HG03354 (cell line): ENCODE data around the gene SESN1.
"Not testable (repeated sequence)": the region's sequence is repeated elsewhere in the genome, so short reads cannot be mapped to it uniquely, and the experiment has no call there.

Experiments used
- ATAC-seq: cut with Tn5 transposase; IDR thresholded peaks from one replicate; pipeline ENCODE4 v1.9.1; 2021; ENCODE audit warnings: mild to moderate bottlenecking; ENCODE audit not compliant: unreplicated experiment, poor library complexity, severe bottlenecking

Gene SESN1

GRCh38 chr6:108978638-108979037 is 116.0 kb downstream of the SESN1 start:
- not testable (repeated sequence) for ATAC-seq

DNA sequence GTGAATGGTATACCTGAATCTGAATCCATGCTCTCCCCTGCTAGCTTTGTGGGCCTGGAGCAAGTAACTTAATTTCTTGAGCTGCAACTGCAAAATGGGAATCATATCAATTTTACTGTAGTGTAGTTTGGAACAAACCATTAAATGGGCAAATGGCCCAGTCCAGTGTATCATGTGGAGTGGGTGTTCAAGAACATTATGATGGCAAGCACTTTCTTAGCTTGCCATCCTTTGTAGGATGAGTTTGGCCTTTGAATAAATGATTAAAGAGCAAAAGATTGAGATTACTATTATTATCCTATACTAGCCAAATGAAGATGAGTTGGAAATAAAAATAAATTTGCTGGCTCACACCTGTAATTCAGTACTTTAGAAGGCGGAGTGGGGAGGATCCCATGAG is 120.4 kb downstream of the SESN1 start:
- no peak for ATAC-seq

DNA sequence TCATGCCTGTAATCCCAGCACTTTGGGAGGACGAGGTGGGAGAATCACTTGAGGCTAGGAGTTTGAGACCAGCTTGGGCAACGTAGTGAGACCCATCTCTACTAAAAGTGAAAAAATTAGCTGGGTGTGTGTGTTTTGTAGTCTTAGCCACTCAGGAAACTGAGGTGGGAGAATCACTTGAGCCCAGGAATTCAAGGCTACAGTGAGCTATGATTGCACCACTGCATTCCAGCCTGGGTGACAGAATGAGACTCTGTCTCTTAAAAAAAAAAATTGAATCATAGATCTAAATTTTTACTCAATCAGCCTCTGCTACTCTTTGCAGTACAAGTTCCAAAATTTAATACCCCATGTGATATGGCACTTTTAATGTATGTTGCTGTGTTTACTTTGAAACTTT is 124.9 kb downstream of the SESN1 start:
- ATAC-seq = no peak

DNA sequence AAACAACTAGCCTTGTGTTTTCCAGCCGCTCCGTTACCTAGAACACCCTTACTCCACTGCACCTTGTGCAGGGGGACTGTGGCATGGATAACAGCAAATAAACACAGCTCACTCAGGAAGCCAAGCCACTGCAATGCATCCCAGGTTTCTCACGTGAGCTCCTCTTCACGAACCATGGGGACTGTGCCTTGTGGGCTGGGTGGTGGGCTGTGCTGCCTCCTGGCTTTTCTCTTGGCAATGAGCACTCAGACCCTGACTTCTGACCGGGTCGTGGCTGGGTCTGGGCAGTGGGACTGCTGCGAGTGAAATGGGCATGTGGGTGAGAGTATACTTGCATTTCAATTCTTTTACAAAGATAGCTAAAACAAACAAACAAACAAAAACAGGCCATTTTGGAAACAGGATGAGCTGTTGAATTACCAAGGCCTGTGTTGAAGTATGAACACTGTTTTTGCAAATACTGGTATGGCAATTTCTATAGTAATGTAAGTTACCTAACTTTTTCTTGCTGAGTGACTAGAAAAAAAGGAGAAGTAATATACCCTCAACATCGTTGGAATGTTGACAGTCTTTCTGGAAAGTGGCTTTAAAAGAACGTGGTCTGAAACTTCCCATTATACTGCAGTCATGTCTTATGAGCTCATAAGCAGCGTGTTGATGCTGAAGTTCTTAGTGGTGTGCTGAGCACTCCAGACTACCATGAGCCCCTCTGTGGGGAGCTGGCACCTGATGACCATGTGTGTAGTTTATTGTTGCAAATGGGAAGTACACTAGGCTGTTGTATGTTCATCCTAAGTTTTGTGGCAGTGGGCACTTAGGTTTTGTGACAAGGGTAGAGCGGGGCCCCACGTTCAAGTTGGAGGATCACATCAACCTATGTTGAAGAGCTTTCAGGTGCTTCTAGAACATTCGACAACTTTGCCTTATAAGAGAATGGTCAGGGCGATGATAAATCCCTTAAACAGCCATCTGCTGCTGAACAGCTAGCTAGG is 126.0 kb downstream of the SESN1 start:
- no peak for ATAC-seq

DNA sequence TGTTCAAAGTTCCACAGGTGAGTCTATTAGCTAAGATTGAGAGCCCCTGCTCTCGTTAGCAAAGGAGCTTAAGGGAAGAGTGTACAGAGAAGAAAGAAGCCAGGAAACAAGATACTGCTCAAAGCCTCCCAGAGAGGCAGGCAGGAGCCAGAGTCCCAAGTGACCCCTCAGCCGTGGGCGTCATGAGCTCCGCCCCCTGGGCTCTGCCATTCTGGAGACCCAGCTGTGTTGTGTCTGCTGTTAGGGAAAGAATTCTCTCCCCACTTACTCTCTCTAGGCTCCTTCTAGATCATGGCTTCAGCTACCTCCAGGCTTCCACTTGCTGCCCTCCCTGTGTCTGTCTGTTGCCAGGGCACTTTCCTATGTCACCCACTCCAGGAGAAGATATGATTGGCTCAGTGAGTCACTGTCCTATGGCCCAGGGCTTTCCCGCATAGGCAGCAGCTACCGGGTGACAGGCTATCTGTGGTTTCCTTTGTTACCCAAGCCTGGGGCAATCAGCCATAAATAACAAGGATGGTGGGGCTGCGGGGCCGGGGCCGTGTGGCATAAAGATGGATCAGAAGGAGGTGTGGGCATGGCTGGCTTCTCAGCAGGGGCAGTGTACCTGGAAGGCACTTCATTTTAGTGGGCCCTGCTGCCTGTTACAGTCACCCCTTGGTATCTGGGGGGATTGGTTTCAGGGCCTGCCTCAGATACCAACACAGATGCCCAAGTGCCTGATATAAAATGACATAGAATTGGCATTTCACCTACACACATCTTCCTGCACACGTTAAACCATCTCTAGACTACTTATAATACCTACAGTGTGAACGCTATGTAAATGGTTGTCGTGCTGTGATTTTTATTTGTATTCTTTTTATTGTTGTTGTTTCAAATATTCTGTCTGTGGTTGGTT is 127.5 kb downstream of the SESN1 start:
- no peak for ATAC-seq

- no peak for ATAC-seq
These were observed 128.4 kb downstream of the SESN1 start for GRCh38 chr6:108966251-108966650.

DNA sequence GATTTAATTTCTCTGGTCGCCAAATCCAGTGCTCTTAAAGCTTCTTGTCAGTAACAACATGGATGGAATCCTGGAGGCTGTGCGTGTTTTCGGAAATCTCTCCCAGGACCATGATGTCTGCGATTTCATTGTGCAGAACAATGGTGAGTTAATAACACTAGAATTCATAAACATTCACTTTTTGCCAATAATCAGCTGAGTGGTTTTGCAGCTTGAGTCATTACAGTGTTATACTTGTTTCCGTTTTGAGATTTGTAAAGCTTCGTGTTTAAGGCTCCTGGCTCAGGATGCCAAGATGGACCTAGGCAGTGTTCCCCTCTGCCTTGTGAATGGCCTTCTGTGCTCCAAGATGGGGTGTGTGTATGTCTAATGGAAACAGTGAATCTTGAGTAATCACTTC is 132.7 kb downstream of the SESN1 start:
- ATAC-seq = no peak

- no peak for ATAC-seq
These were observed 133.6 kb downstream of the SESN1 start for GRCh38 chr6:108961077-108961476.

DNA sequence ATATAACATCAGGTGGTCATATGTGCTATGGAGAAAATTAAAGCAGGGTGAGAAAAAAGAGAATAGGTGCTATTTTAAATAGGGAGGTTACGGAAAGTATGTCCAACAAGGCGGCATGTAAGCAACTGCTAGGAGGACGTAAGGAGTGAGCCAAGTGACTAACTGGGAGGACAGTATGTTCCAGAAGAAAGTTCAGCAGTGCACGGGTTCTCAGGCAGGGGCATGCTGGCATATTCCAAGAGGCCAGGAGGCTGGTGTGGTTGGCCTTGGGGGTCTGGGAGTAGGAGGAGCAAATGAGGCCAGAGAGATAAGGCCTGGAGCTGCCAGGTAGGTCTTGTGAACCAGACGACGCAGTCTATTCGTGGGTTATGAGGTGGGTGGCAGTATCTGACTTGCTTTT is 134.0 kb downstream of the SESN1 start:
- ATAC-seq = no peak

DNA sequence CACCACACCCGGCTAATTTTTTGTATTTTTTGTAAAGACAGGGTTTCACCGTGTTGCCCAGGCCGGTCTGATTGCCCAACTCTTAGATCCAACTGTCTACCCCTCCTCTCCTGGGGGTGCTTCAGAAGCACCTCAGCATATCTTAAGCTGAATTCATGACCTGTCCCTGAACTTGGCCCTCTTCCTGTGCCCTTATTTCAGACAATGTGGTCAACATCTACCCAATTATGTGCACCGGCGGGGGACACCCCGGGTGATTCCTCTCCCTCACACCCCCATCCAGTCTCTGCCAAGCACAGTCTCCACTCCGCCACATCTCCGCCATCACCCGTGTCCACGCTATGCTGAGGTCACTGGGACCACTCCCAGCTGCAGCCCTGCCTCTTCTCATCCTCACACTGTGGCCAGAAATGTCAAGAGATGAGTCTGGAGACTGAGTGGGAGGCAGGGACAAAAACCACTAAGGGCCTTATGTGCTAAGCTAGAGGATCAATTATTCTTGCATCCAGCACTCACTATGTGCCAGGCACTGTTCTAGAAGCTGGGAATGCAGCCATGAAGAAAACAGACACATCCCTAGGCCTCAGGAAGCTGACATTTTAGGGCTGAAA is 134.6 kb downstream of the SESN1 start:
- no peak for ATAC-seq

- ATAC-seq = no peak
These were observed 135.5 kb downstream of the SESN1 start for GRCh38 chr6:108958900-108959770.

GRCh38 chr6:108957221-108957620 is 137.4 kb downstream of the SESN1 start:
- no peak for ATAC-seq

DNA sequence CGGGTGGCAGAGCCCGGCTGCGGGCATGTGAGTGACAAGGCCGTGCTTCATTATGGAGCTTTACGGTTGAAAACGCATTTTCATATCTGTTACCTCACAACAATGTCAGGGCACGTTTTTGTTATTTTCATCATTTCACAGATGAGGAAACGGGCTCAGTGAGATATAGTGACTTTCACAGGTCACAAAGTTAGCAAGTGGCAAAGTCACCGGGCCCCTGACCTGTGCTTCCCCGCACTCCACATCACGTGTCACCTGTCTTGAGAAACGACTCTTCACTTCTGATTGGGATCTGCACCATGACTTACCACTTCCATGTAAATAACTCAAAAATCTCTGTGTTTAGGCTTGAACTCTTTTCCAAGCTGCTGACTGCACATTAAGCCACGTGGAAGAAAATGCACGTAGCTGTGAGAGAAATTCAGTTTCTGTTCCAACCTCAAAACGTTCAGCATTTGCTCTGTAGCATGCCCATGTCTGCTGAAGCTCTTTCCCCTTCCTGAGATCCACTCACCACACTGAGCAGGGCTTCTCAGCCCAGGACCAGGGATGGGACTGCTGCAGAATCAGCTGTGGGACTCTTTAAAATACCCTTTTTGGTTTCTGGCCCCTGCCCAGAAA is 139.2 kb downstream of the SESN1 start:
- no peak for ATAC-seq

GRCh38 chr6:108953681-108954080 is 141.0 kb downstream of the SESN1 start:
- no peak for ATAC-seq

DNA sequence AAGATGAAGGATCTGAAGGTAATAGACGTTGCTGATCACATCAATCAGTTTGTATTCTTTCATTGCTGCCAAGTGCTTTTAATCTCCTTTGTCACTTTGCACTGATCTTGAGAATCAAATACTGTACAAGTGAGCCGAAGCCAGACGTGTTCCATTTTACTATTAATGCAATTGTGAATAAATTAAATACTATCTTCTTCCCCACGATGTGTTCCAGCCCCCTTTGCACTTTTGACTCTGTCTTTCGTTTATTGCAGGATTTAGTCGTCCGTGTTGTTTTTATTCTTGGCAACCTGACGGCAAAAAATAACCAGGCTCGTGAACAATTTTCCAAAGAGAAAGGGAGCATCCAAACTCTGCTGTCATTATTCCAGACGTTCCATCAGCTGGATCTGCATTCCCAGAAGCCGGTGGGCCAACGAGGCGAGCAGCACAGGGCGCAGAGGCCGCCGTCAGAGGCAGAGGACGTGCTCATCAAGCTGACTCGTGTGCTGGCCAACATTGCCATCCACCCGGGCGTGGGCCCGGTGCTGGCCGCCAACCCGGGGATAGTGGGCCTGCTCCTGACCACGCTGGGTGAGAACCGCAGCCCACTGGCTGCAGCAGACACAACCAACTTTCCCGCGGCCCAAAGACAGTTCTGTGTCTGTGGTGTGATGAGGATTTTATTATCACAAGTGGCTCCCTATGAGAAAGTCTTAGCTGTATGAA is 141.7 kb downstream of the SESN1 start:
- no peak for ATAC-seq

- ATAC-seq = no peak
These were observed 143.2 kb downstream of the SESN1 start for GRCh38 chr6:108951351-108951953.

GRCh38 chr6:108948181-108948661 is 146.4 kb downstream of the SESN1 start:
- no peak for ATAC-seq
